HepG2 (cell line): ENCODE data around the gene USF2. TPM values are rescaled to one million over a fixed set of nuclear protein-coding genes. Genes with fewer than 3 reads are reported as not detected.

Source experiments
- ATF4 ChIP-seq, 2 experiments: fragments of 450-650 bp in 1 of 2; sonication (generic) in 1 of 2; formaldehyde crosslinking; IDR thresholded peaks; 2 replicates each; pipeline versions ENCODE4 v1.5.0 to v1.8.0; 2020 to 2022; ENCODE audit warnings: mild to moderate bottlenecking in 1 of 2, missing genetic modification reagents in 1 of 2
- HOXA3 ChIP-seq: sonication (generic); formaldehyde crosslinking; IDR thresholded peaks from 2 replicates; pipeline ENCODE4 v1.5.0; 2020; ENCODE audit warnings: missing genetic modification reagents
- KDM3A ChIP-seq: IDR thresholded peaks from 2 replicates; pipeline ENCODE4 v1.6.1; 2018; ENCODE audit warnings: low read depth, missing compliant biosample characterization
- PHF21A ChIP-seq: sonication (generic); formaldehyde crosslinking; IDR thresholded peaks from 2 replicates; pipeline ENCODE4 v1.5.0; 2020; ENCODE audit warnings: mild to moderate bottlenecking, missing genetic modification reagents
- RAD51 ChIP-seq: fragments of 450-650 bp; IDR thresholded peaks from 2 replicates; pipeline ENCODE4 v1.6.1; 2016; ENCODE audit warnings: borderline replicate concordance
- RXRB ChIP-seq: IDR thresholded peaks from 2 replicates; pipeline ENCODE4 v1.6.1; 2016; ENCODE audit warnings: borderline replicate concordance, missing genetic modification reagents, missing compliant biosample characterization
- SMARCE1 ChIP-seq: fragments of 450-650 bp; IDR thresholded peaks from 2 replicates; pipeline ENCODE4 v1.6.1; 2017; ENCODE audit warnings: borderline replicate concordance
- SYNCRIP ChIP-seq: fragments of 200-400 bp; formaldehyde crosslinking; IDR thresholded peaks from 2 replicates; pipeline ENCODE4 v1.6.1; 2018; ENCODE audit warnings: mild to moderate bottlenecking, low read depth, low read length; ENCODE audit not compliant: insufficient read depth
- TFDP1 ChIP-seq: IDR thresholded peaks from 2 replicates; pipeline ENCODE4 v1.6.1; 2016; ENCODE audit warnings: missing compliant biosample characterization, missing genetic modification reagents, borderline replicate concordance
- TSC22D2 ChIP-seq: sonication (generic); formaldehyde crosslinking; IDR thresholded peaks from 2 replicates; pipeline ENCODE4 v1.5.1; 2020; ENCODE audit warnings: missing genetic modification reagents, mild to moderate bottlenecking, borderline replicate concordance
- ZFP62 ChIP-seq: sonication (generic); formaldehyde crosslinking; IDR thresholded peaks from 2 replicates; pipeline ENCODE4 v1.4.0; 2020; ENCODE audit warnings: missing genetic modification reagents
- ZKSCAN8 ChIP-seq: IDR thresholded peaks from 2 replicates; pipeline ENCODE4 v1.6.1; 2016; ENCODE audit warnings: borderline replicate concordance, missing genetic modification reagents, missing compliant biosample characterization
- ZNF276 ChIP-seq: sonication (generic); formaldehyde crosslinking; IDR thresholded peaks from 2 replicates; pipeline ENCODE4 v1.4.0; 2020; ENCODE audit warnings: mild to moderate bottlenecking, low read depth, missing genetic modification reagents
- ZNF407 ChIP-seq: sonication (generic); formaldehyde crosslinking; IDR thresholded peaks from one replicate; pipeline ENCODE4 v1.5.1; 2020; ENCODE audit warnings: mild to moderate bottlenecking, missing genetic modification reagents; ENCODE audit errors: not compliant biosample characterization
- ZNF451 ChIP-seq: sonication (generic); formaldehyde crosslinking; IDR thresholded peaks from 2 replicates; pipeline ENCODE4 v1.5.0; 2020; ENCODE audit warnings: mild to moderate bottlenecking, missing genetic modification reagents
- ZNF773 ChIP-seq: sonication (generic); formaldehyde crosslinking; IDR thresholded peaks from 2 replicates; pipeline ENCODE4 v1.4.0; 2020; ENCODE audit warnings: missing genetic modification reagents, borderline replicate concordance
- polyA plus RNA-seq, 8 experiments: library from polyadenylated mRNA; depleted of rRNA in 3 of 8; stranded (reverse) in 7 of 8; unstranded in 1 of 8; fragments of >200 nt; fragmentation: Illumina TruSeq in 4 of 8; extraction: Trizol in 4 of 8; gene quantifications; 2 replicates each; pipeline versions ENCODE4 v1.2.1 to v1.2.3, GENCODE V29; 2011 to 2016; ENCODE audit warnings: low read depth in 4 of 8, missing spikeins in 1 of 8, mixed read lengths in 1 of 8; ENCODE audit not compliant: insufficient read depth in 1 of 8
- total RNA-seq, 5 experiments: library from RNA; depleted of rRNA; stranded (reverse); fragments of >200 nt; fragmentation: Illumina TruSeq; extraction: Trizol; gene quantifications; 2 replicates each; pipeline ENCODE4 v1.2.3, GENCODE V29; 2016; ENCODE audit warnings: low read depth in 1 of 5

The USF2 gene
- total and polyA plus RNA-seq, 2 of the 13 experiments (the other 11 are each of a cell fraction or from before 2014, with no cell fraction given) = 54.9 to 106 TPM

- peak; percentile 65; the same call in 1 of the 2 replicates for TF ChIP-seq KDM3A
- no peak for TF ChIP-seq ZKSCAN8
- TF ChIP-seq ZFP62 (CRISPR knock-in tag) = no peak
- no peak for TF ChIP-seq RAD51
- no peak for TF ChIP-seq ZNF451 (CRISPR knock-in tag)
- peak; percentile 87 for TF ChIP-seq PHF21A (CRISPR knock-in tag)
- no peak for TF ChIP-seq ZNF773
- no peak for TF ChIP-seq TSC22D2 (CRISPR knock-in tag)
- no peak for TF ChIP-seq SYNCRIP
- TF ChIP-seq ZNF407 (CRISPR knock-in tag) = no peak
- TF ChIP-seq RXRB (CRISPR knock-in tag) = peak; percentile 57; the same call in 1 of the 2 replicates
- peak in 1 of 2 experiments; percentile 90; a peak in 2 of 4 replicates for TF ChIP-seq ATF4 (CRISPR knock-in tag; IDR thresholded peaks at IDR 0.05)
- peak; percentile 55; the same call in 1 of the 2 replicates for TF ChIP-seq TFDP1
- TF ChIP-seq HOXA3 (CRISPR knock-in tag) = peak; percentile 63; the same call in 1 of the 2 replicates
- TF ChIP-seq SMARCE1 = no peak
- peak; percentile 47; the same call in 1 of the 2 replicates for TF ChIP-seq ZNF276
Measured at GRCh38 chr19:35279985-35280821, 11.4 kb downstream of the USF2 start (continued).
